ENCODE data around the gene RAPGEF6.

Gene RAPGEF6

GRCh38 chr5:131671994-131672655 lies 37.1 kb upstream of the RAPGEF6 start:
- Histone ChIP-seq H3K4me1 (ENCODE audit: insufficient read depth, poor library complexity, severe bottlenecking) (no peaks in the 10 kb centered on the region), H3K27me3 (ENCODE audit: insufficient read depth, poor library complexity, severe bottlenecking) (no peaks in the 10 kb centered on the region), H3K27ac (ENCODE audit: poor library complexity, severe bottlenecking) (no peak overlapping the region), H3K36me3 (ENCODE audit: low read depth) (peaks cover 67% of the 10 kb centered on the region), H3K9me3 (ENCODE audit: severe bottlenecking) (no peaks in the 10 kb centered on the region), H3K4me3 (ENCODE audit: severe bottlenecking) (no peak overlapping the region)
- ATAC-seq (ENCODE audit: low read depth), result no peak
- TF ChIP-seq CTCF (IDR thresholded peaks at IDR 0.05; ENCODE audit: poor library complexity, severe bottlenecking), result no peak
- DNase-seq (ENCODE audit: low spot score), result no peak

GRCh38 chr5:131671409-131671808 lies 36.4 kb upstream of the RAPGEF6 start:
- H3K36me3 ChIP-seq (ENCODE audit: low read depth), result peaks cover 69% of the 10 kb centered on the region
- DNase-seq (ENCODE audit: low spot score) (no peak), ATAC-seq (ENCODE audit: low read depth) (no peak)
- H3K9me3 ChIP-seq (ENCODE audit: severe bottlenecking), result no peaks in the 10 kb centered on the region
- no peaks in the 10 kb centered on the region for H3K4me1 ChIP-seq (ENCODE audit: insufficient read depth, poor library complexity, severe bottlenecking)
- no peak overlapping the region for H3K27ac ChIP-seq (ENCODE audit: poor library complexity, severe bottlenecking)
- H3K27me3 ChIP-seq (ENCODE audit: insufficient read depth, poor library complexity, severe bottlenecking), result no peaks in the 10 kb centered on the region
- TF ChIP-seq CTCF (IDR thresholded peaks at IDR 0.05; ENCODE audit: poor library complexity, severe bottlenecking), result no peak
- H3K4me3 ChIP-seq (ENCODE audit: severe bottlenecking), result no peak overlapping the region

- Histone ChIP-seq H3K4me3 (ENCODE audit: severe bottlenecking) (no peak overlapping the region), H3K27me3 (ENCODE audit: insufficient read depth, poor library complexity, severe bottlenecking) (no peaks in the 10 kb centered on the region), H3K36me3 (ENCODE audit: low read depth) (peaks cover 62% of the 10 kb centered on the region), H3K9me3 (ENCODE audit: severe bottlenecking) (no peaks in the 10 kb centered on the region), H3K4me1 (ENCODE audit: insufficient read depth, poor library complexity, severe bottlenecking) (no peaks in the 10 kb centered on the region), H3K27ac (ENCODE audit: poor library complexity, severe bottlenecking) (no peak overlapping the region)
- ATAC-seq (ENCODE audit: low read depth), result no peak
- TF ChIP-seq CTCF (IDR thresholded peaks at IDR 0.05; ENCODE audit: poor library complexity, severe bottlenecking), result no peak
- no peak for DNase-seq (ENCODE audit: low spot score)
Measured at GRCh38 chr5:131664929-131665328, 29.9 kb upstream of the RAPGEF6 start.

GRCh38 chr5:131661933-131662332 lies 26.9 kb upstream of the RAPGEF6 start:
- ATAC-seq (ENCODE audit: low read depth) (no peak), DNase-seq (ENCODE audit: low spot score) (no peak)
- Histone ChIP-seq H3K27ac (ENCODE audit: poor library complexity, severe bottlenecking) (no peak overlapping the region), H3K36me3 (ENCODE audit: low read depth) (peaks cover 41% of the 10 kb centered on the region), H3K27me3 (ENCODE audit: insufficient read depth, poor library complexity, severe bottlenecking) (no peaks in the 10 kb centered on the region), H3K4me1 (ENCODE audit: insufficient read depth, poor library complexity, severe bottlenecking) (no peaks in the 10 kb centered on the region), H3K9me3 (ENCODE audit: severe bottlenecking) (no peaks in the 10 kb centered on the region), H3K4me3 (ENCODE audit: severe bottlenecking) (no peak overlapping the region)
- TF ChIP-seq CTCF (IDR thresholded peaks at IDR 0.05; ENCODE audit: poor library complexity, severe bottlenecking), result no peak

GRCh38 chr5:131659841-131660240 lies 24.8 kb upstream of the RAPGEF6 start:
- no peak for DNase-seq (ENCODE audit: low spot score)
- H3K27ac ChIP-seq (ENCODE audit: poor library complexity, severe bottlenecking), result no peak overlapping the region
- H3K4me3 ChIP-seq (ENCODE audit: severe bottlenecking), result no peak overlapping the region
- H3K4me1 ChIP-seq (ENCODE audit: insufficient read depth, poor library complexity, severe bottlenecking), result no peaks in the 10 kb centered on the region
- no peaks in the 10 kb centered on the region for H3K27me3 ChIP-seq (ENCODE audit: insufficient read depth, poor library complexity, severe bottlenecking)
- no peaks in the 10 kb centered on the region for H3K9me3 ChIP-seq (ENCODE audit: severe bottlenecking)
- no peak for TF ChIP-seq CTCF (IDR thresholded peaks at IDR 0.05; ENCODE audit: poor library complexity, severe bottlenecking)
- peaks cover 35% of the 10 kb centered on the region for H3K36me3 ChIP-seq (ENCODE audit: low read depth)
- ATAC-seq (ENCODE audit: low read depth), result no peak

All from RWPE2 (cell line).